ENCODE measurements around the gene EPSTI1.

EPSTI1 gene

GRCh38 chr13:42849200-42849599 is 142.8 kb downstream of the EPSTI1 start:
- DNase-seq (ENCODE audit: low spot score) = no peak

GRCh38 chr13:42847891-42848663 is 144.0 kb downstream of the EPSTI1 start:
- no peak for DNase-seq (ENCODE audit: low spot score)

GRCh38 chr13:42836930-42837690 is 154.9 kb downstream of the EPSTI1 start:
- no peak for DNase-seq (ENCODE audit: low spot score)

All from kidney capillary endothelial cell (primary cell).